HG02938 (cell line): ENCODE data around the gene LMNTD2.
A peak's percentile ranks its signal among the peaks of the same experiment; 100 is the strongest.

Experiments used
- ATAC-seq: cut with Tn5 transposase; IDR thresholded peaks from one replicate; pipeline ENCODE4 v1.9.1; 2021; ENCODE audit warnings: mild to moderate bottlenecking, moderate library complexity; ENCODE audit not compliant: unreplicated experiment

Gene LMNTD2

GRCh38 chr11:560305-561147 lies at the start of gene LMNTD2, which contains the start of gene RASSF7:
Gene LMNTD2 (minus strand): TSS chr11:560738. CDS start chr11:560716, 22 bp downstream.
Gene RASSF7 (plus strand): TSS chr11:560970. CDS start chr11:561769, 799 bp downstream.
- ATAC-seq: peak; percentile 62

- ATAC-seq: no peak
Measured at GRCh38 chr11:609341-609811, 48.8 kb upstream of the LMNTD2 start.

- no peak for ATAC-seq
Measured at GRCh38 chr11:608791-609251, 48.3 kb upstream of the LMNTD2 start.

DNA sequence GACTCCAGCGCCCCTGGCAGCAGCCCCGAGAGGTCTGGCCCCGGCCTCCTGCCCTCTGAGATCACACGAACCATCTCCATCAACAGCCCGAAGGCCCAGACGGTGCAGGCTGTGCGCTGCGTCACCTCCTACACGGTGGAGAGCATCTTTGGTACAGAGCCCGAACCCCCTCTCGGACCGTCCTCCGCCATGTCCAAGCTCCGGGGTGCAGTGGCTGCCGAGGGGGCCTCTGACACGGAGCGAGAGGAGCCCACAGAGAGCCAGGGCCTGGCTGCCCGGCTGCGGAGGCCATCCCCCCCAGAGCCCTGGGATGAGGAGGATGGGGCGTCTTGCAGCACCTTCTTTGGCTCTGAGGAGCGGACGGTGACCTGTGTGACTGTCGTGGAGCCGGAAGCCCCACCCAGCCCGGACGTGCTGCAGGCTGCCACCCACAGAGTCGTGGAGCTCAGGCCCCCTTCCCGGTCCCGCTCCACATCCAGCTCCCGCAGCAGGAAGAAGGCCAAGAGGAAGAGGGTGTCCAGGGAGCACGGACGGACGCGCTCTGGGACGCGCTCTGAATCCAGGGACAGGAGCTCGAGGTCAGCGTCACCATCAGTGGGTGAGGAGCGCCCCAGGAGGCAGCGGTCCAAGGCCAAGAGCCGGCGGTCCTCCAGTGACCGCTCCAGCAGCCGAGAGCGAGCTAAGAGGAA lies 47.6 kb upstream of the LMNTD2 start:
- no peak for ATAC-seq

DNA sequence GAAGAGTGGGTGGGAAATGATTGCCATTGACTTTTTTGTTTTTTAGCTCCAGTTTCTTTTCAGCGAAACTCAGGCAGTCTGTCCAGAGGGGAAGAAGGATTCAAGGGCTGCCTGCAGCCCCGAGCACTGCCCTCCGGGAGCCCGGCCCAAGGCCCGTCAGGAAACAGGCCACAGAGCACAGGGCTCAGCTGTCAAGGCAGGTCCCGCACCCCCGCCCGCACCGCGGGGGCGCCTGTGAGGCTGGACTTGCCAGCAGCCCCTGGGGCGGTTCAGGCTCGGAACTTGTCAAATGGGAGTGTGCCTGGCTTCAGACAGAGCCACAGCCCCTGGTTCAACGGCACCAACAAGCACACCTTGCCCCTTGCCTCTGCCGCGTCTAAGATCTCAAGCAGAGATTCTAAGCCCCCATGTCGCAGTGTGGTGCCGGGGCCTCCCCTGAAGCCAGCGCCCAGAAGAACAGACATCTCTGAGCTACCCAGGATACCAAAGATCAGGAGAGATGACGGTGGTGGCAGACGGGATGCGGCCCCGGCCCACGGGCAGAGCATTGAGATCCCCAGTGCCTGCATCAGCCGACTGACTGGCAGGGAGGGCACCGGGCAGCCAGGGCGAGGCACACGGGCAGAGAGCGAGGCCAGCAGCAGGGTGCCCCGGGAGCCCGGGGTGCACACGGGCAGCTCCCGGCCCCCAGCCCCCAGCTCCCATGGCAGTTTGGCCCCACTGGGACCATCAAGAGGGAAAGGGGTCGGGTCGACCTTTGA lies 46.7 kb upstream of the LMNTD2 start:
- no peak for ATAC-seq

DNA sequence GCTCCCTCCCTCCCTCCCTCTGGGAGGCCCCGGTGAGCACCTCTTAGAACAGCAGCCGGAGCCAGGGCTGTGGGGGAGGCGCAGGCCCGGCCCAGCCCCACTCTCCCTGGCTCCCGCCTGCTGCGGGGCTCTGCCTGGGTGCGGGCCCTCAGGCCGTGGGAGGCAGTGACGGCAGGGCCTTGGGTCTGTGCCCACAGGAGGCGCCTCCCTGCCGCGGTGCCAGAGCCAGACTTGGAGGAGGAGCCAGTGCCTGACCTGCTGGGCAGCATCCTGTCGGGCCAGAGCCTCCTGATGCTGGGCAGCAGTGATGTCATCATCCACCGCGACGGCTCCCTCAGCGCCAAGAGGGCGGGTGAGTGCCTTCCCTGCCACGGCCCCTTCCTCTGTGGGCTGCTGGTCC lies 45.7 kb upstream of the LMNTD2 start:
- ATAC-seq: no peak

GRCh38 chr11:605286-606129 lies 45.0 kb upstream of the LMNTD2 start:
- no peak for ATAC-seq

DNA sequence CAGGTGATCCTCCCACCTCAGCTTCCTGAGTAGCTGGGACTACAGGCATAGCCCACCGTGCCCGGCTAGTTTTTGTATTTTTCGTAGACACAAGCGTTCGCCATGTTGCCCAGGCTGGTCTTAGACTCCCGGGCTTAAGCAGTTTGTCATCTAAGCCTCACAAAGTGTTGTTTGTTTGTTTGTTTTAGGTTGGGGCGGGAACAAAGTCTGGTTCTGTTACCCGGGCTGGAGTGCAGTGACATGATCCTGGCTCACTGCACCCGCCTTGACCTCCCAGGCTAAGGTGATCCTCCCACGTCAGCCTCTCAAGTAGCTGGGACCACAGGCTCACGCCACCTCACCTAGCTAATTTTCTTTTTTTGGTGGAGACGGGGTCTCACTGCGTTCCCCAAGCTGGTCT lies 42.6 kb upstream of the LMNTD2 start:
- no peak for ATAC-seq

GRCh38 chr11:601573-602245 lies 41.2 kb upstream of the LMNTD2 start:
- ATAC-seq: no peak

- no peak for ATAC-seq
Measured at GRCh38 chr11:598005-598680, 37.6 kb upstream of the LMNTD2 start.

GRCh38 chr11:597166-597725 lies 36.7 kb upstream of the LMNTD2 start:
- ATAC-seq: no peak

DNA sequence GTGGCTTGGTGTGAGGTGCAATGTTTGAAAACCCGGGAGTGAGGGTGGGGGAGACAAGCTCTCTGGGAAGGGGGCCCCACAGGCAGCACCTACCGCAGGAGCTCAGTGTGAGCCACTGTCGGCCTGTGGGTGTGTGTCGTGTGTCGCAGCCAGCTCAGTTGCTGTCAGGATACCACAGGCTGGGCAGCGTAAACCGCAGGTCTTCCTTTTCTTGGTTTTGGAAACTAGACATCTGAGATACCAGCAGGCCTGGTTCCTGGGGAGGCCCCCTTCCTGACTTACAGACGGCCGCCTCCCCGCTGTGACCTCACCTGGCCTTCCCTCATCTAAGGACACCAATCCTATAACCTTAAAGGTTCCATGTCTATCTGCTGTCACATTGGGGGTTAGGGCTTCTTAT lies 35.8 kb upstream of the LMNTD2 start:
- no peak for ATAC-seq

DNA sequence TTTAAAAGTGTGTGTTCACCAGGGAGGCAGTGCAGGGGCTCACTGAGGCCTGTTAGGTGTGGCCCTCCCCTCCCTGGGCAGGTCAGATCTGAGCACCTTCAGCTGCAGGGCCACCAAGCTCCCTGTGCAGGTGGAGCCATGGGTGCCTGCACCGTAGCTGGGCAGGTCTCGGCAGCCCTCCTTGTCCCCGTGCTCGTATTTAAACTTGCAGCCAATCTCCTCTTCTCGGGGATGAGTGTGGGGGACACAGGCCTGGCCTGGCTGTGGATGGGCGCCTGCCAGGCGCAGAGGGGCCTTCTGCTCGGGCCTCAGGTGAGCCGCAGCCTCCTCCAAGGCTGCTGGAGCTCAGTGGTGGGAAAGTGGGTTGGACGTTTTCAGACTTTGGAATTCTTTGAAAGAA lies 34.9 kb upstream of the LMNTD2 start:
- ATAC-seq: no peak

DNA sequence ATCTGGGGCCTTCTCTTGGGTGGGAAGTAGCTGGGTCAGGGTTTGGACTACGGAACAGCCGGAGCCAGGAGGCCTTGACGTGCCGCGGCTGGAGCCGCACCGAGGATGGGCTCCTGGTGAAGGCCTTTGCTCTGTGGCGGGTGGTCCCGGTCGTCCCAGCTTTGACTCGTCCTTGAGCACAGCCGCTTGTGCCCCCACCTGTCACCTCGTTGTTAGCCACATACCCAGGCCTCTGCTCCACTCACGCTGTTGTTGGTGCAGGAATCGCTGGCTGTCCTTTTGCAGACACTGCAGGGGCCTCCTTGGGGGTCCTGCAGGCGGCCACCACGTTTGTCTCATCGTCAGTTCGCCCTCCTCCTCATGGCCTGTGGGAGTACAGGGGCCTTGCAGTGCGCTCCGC lies 32.8 kb upstream of the LMNTD2 start:
- no peak for ATAC-seq

DNA sequence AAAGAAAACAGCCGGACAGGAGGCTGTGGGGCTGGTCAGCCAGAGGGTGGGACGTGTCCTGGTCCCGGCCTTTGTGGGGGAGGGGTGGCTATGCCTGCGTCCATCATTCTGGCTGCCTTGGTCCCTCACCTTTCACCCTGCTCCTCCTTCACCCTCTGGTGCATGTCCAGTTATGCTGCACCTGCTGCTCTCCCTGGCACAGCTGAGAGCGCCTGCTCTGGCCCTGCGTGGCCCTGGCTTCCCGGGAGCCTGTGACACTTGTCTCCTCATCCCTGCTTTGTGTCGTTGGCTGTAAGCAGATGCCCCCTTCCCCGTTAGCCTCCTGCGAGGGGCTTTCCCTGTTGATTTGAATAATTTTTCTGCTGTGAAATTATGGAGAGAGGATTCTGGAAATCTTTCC lies 32.4 kb upstream of the LMNTD2 start:
- ATAC-seq: no peak

- no peak for ATAC-seq
Measured at GRCh38 chr11:592501-592900, 32.0 kb upstream of the LMNTD2 start.

- no peak for ATAC-seq
Measured at GRCh38 chr11:590997-591396, 30.5 kb upstream of the LMNTD2 start.

GRCh38 chr11:589798-590197 lies 29.3 kb upstream of the LMNTD2 start:
- ATAC-seq: no peak

DNA sequence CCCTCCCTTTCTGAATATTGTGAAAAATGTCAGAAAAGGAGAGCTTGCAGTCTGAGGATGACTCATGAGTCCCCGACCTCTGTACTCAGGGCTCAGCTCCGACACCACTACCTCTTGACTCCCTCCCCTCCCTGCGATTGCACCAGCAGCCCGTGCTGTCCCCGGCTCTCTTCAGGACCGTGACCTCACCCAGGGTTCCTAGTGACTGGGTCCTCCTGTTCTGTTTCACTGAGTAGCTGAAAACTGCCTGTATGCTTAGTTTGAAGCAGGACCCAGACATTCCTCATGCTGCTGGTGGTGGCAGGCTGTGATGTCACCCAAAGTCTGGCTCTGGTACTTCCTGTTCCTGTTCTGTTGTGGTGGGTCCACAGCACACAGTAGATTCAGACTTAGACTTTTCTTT lies 27.4 kb upstream of the LMNTD2 start:
- ATAC-seq: no peak
